ENCODE results near the gene PYCARD. TPM values are rescaled to one million over a fixed set of nuclear protein-coding genes. Genes with fewer than 3 reads are reported as not detected.

The PYCARD gene
- total and polyA plus RNA-seq, 9 of the 15 experiments (the other 6 are each of a cell fraction or from before 2014, with no cell fraction given) = 1.3 to 28.4 (median 6.0) TPM

DNA sequence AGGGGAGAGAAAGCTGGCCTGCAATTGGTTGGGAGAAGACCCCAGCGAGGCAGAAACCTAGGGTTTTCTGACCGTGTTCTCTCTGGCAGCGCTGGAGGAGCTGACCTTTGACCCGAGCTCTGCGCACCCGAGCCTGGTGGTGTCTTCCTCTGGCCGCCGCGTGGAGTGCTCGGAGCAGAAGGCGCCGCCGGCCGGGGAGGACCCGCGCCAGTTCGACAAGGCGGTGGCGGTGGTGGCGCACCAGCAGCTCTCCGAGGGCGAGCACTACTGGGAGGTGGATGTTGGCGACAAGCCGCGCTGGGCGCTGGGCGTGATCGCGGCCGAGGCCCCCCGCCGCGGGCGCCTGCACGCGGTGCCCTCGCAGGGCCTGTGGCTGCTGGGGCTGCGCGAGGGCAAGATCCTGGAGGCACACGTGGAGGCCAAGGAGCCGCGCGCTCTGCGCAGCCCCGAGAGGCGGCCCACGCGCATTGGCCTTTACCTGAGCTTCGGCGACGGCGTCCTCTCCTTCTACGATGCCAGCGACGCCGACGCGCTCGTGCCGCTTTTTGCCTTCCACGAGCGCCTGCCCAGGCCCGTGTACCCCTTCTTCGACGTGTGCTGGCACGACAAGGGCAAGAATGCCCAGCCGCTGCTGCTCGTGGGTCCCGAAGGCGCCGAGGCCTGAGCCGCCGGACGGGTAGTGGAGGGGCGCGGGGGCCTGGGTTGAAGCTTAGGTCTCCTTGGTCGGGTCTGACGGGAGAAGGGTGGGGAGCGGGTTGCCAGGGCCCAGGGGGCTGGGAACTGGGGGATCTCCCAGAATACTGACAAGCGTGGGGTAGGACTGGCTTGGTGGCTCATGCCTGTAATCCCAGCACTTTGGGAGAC is 21.8 kb upstream of the PYCARD start:
- TF ChIP-seq SIRT6 (IDR thresholded peaks at IDR 0.05; ENCODE audit: low read depth, low read length) (no peak), ATF6 (CRISPR knock-in tag; IDR thresholded peaks at IDR 0.05) (no peak), POLR2AphosphoS5 (IDR thresholded peaks at IDR 0.05; ENCODE audit: control insufficient read depth, insufficient read depth, low read depth, low read length) (no peak), NR2C1 (IDR thresholded peaks at IDR 0.05) (no peak), NR2C1 (tag; IDR thresholded peaks at IDR 0.05) (0 out of 2 replicates have a peak, but pooled peaks have one; percentile 14), HDGF (IDR thresholded peaks at IDR 0.05) (no peak), PCBP1 (IDR thresholded peaks at IDR 0.05; ENCODE audit: low read depth, low read length, poor library complexity, severe bottlenecking) (peak; percentile 48), HNRNPL (IDR thresholded peaks at IDR 0.05; ENCODE audit: low read depth, low read length) (0 out of 2 replicates have a peak, but pooled peaks have one; percentile 56), SP2 (IDR thresholded peaks at IDR 0.05; ENCODE audit: extremely low read depth, low read depth, low read length, poor library complexity, severe bottlenecking) (no peak), IRF2 (CRISPR knock-in tag; IDR thresholded peaks at IDR 0.05) (no peak)
- TF ChIP-seq, protein P1, sequence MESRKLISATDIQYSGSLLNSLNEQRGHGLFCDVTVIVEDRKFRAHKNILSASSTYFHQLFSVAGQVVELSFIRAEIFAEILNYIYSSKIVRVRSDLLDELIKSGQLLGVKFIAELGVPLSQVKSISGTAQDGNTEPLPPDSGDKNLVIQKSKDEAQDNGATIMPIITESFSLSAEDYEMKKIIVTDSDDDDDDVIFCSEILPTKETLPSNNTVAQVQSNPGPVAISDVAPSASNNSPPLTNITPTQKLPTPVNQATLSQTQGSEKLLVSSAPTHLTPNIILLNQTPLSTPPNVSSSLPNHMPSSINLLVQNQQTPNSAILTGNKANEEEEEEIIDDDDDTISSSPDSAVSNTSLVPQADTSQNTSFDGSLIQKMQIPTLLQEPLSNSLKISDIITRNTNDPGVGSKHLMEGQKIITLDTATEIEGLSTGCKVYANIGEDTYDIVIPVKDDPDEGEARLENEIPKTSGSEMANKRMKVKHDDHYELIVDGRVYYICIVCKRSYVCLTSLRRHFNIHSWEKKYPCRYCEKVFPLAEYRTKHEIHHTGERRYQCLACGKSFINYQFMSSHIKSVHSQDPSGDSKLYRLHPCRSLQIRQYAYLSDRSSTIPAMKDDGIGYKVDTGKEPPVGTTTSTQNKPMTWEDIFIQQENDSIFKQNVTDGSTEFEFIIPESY (CRISPR knock-in tag; IDR thresholded peaks at IDR 0.05) = peak; percentile 96
- ChIA-PET CTCF (ENCODE audit: low intra/inter-chr PET ratio) (no interaction called here), POLR2A (interaction anchor here (0.6 to 1.2 kb wide), 4 partner anchors 8 to 25 kb away, joined by 3 to 7 read pairs (median 5); no protein-coding TSS in a partner anchor)
- Histone ChIP-seq H3K36me3 (ENCODE audit: control insufficient read depth, insufficient read depth, low read length) (no peaks in the 10 kb centered on the region), H3K9me3 (replicated peaks; ENCODE audit: control insufficient read depth, insufficient read depth, low read depth, low read length) (no peaks in the 10 kb centered on the region), H3K4me3 (no peak overlapping the region), H3K4me2 (ENCODE audit: insufficient read depth, low read length) (no peak overlapping the region), H3K27me3 (ENCODE audit: control insufficient read depth in 2 of 2, insufficient read depth in 2 of 2, low read length in 2 of 2) (no peaks in the 10 kb centered on the region), H4K20me1 (replicated peaks; ENCODE audit: control insufficient read depth, insufficient read depth, low read length) (no peaks in the 10 kb centered on the region), H3K9ac (ENCODE audit: insufficient read depth in 1 of 2, low read depth in 2 of 2, low read length in 2 of 2) (no peak overlapping the region), H3K9me1 (ENCODE audit: control insufficient read depth, insufficient read depth, low read length) (no peaks in the 10 kb centered on the region), H3K4me1 (replicated peaks in 1 of 2; ENCODE audit: control insufficient read depth in 2 of 2, insufficient read depth in 2 of 2, low read length in 2 of 2) (peaks cover 10 to 36% of the 10 kb centered on the region in 2 experiments), H3K27ac (ENCODE audit: extremely low read depth, low read depth, low read length) (no peak overlapping the region), H2AFZ (ENCODE audit: low read depth, low read length) (no peak overlapping the region), H3K79me2 (ENCODE audit: control insufficient read depth, insufficient read depth, low read length) (no peaks in the 10 kb centered on the region)
- intact Hi-C loops (cut with micrococcal nuclease) = no loop called here
- in situ Hi-C loops (cut with MboI) = no loop called here
- FAIRE-seq = no peak
- no TSS peak for BruUV-seq (replicated peaks)
- no peak for ATAC-seq
- WGBS (ENCODE audit: insufficient coverage, low coverage, missing lambda C conversion rate) = 93% methylated on average over 39 of the region's 80 CpGs
- peak in 2 of 4 experiments; percentile 6 to 7 for DNase-seq (ENCODE audit: extremely low read depth in 1 of 4, low spot score in 3 of 4)

Measured in K562 (cell line).